RWPE1 (cell line): ENCODE measurements around the gene CACNA1A.
"Not testable (repeated sequence)": the region's sequence is repeated elsewhere in the genome, so short reads cannot be mapped to it uniquely, and the experiment has no call there.

Source experiments
- CTCF ChIA-PET: fragments of 350-600 bp; sonication (Branson Sonifier 250); formaldehyde crosslinking; extraction: SDS; loops from one replicate; lab custom pipeline; 2021; lab: Yijun Ruan, JAX
- POLR2A ChIA-PET: fragments of 400-600 bp; formaldehyde crosslinking; extraction: SDS; loops from one replicate; lab custom pipeline; 2020; ENCODE audit warnings: antibody characterized with exemption; ENCODE audit not compliant: low non-redundant PET; lab: Yijun Ruan, JAX
- DNase-seq: peaks from one replicate; pipeline ENCODE4 v3.0.0; 2012; ENCODE audit warnings: low spot score
- H3K27ac ChIP-seq: fragments of 450-650 bp; 2 replicates; pipeline ENCODE4 v1.5.1; 2017
- CTCF ChIP-seq: fragments of 450-650 bp; conservative IDR thresholded peaks from 2 replicates; pipeline ENCODE4 v1.5.1; 2017; ENCODE audit warnings: low read depth, mild to moderate bottlenecking

CACNA1A gene

GRCh38 chr19:13190781-13191540 lies 315.3 kb downstream of the CACNA1A start:
- POLR2A ChIA-PET: no interaction called here
- peak overlapping the region; percentile 6; the same call in 1 of the 2 replicates for H3K27ac ChIP-seq
- no peak for TF ChIP-seq CTCF
- no peak for DNase-seq
- CTCF ChIA-PET: interaction anchor here (0.6 kb wide), 1 partner anchor 71 kb away, joined by 3 read pairs; no protein-coding TSS in a partner anchor

- no peak for DNase-seq
Measured at GRCh38 chr19:13189600-13189999, 316.7 kb downstream of the CACNA1A start.

GRCh38 chr19:13187419-13187818 lies 318.9 kb downstream of the CACNA1A start:
- H3K27ac ChIP-seq: peak overlapping the region; percentile 9; the same call in 1 of the 2 replicates
- no peak for TF ChIP-seq CTCF
- CTCF ChIA-PET: no interaction called here
- no peak for DNase-seq
- POLR2A ChIA-PET: no interaction called here

More at GRCh38 chr19:13189600-13189999, 316.7 kb downstream of the CACNA1A start:
- no peak for TF ChIP-seq CTCF
- ChIA-PET CTCF (interaction anchor here (0.7 kb wide), 2 partner anchors 58 to 119 kb away, joined by 3 to 7 read pairs; no protein-coding TSS in a partner anchor), POLR2A (no interaction called here)
- H3K27ac ChIP-seq: peak overlapping the region; percentile 9; the same call in 1 of the 2 replicates

- DNase-seq, H3K27ac ChIP-seq, POLR2A ChIA-PET: not testable (repeated sequence)
- CTCF ChIA-PET: interaction anchor here (0.6 kb wide), 1 partner anchor 20 kb away, joined by 3 read pairs; no protein-coding TSS in a partner anchor
Measured at GRCh38 chr19:13186688-13187087, 319.6 kb downstream of the CACNA1A start.

- H3K27ac ChIP-seq: 0 out of 2 replicates have a peak overlapping the region, but pooled peaks have one; percentile 14
- CTCF ChIA-PET: interaction anchor here (0.6 kb wide), 1 partner anchor 21 kb away, joined by 3 read pairs; no protein-coding TSS in a partner anchor
- POLR2A ChIA-PET, DNase-seq: not testable (repeated sequence)
Measured at GRCh38 chr19:13185763-13186657, 320.3 kb downstream of the CACNA1A start.

- DNase-seq, POLR2A ChIA-PET, CTCF ChIA-PET, H3K27ac ChIP-seq: not testable (repeated sequence)
Measured at GRCh38 chr19:13184926-13185325, 321.4 kb downstream of the CACNA1A start.

GRCh38 chr19:13181747-13182388 lies 324.4 kb downstream of the CACNA1A start:
- CTCF ChIA-PET: interaction anchor here (0.5 to 0.7 kb wide), 2 partner anchors 12 to 26 kb away, joined by 3 read pairs; no protein-coding TSS in a partner anchor
- POLR2A ChIA-PET: interaction anchor here (1.0 kb wide), 1 partner anchor 19 kb away, joined by 4 read pairs; no protein-coding TSS in a partner anchor
- H3K27ac ChIP-seq: peak overlapping the region; percentile 74
- no peak for DNase-seq
- TF ChIP-seq CTCF: no peak

GRCh38 chr19:13178291-13178690 lies 328.0 kb downstream of the CACNA1A start:
- ChIA-PET CTCF (interaction anchor here (1.1 kb wide), 1 partner anchor 69 kb away, joined by 3 read pairs; no protein-coding TSS in a partner anchor), POLR2A (interaction anchor here (0.6 kb wide), 1 partner anchor 10 kb away, joined by 7 read pairs; no protein-coding TSS in a partner anchor)
- DNase-seq, H3K27ac ChIP-seq: not testable (repeated sequence)

- CTCF ChIA-PET: interaction anchor here (0.6 to 1.1 kb wide), 3 partner anchors 16 to 70 kb away, joined by 3 to 7 read pairs (median 3); no protein-coding TSS in a partner anchor
- POLR2A ChIA-PET, DNase-seq: not testable (repeated sequence)
Measured at GRCh38 chr19:13177584-13177983, 328.7 kb downstream of the CACNA1A start.

More at GRCh38 chr19:13177584-13177983, 328.7 kb downstream of the CACNA1A start:
- not testable (repeated sequence) for H3K27ac ChIP-seq
